Common myeloid progenitor, CD34-positive (primary cell): ENCODE results near the gene MAPK8.
A peak's percentile ranks its signal among the peaks of the same experiment; 100 is the strongest.

Experiments
- CTCF ChIA-PET: fragments of 350-600 bp; sonication (Branson Sonifier 250); formaldehyde crosslinking; loops from one replicate; lab custom pipeline; 2021; ENCODE audit warnings: antibody characterized with exemption; lab: Charles Lee
- POLR2A ChIA-PET: fragments of 350-600 bp; sonication (Branson Sonifier 250); formaldehyde crosslinking; loops from one replicate; lab custom pipeline; 2021; ENCODE audit warnings: antibody characterized with exemption; lab: Charles Lee
- DNase-seq, 3 donors: peaks; one replicate each; pipeline versions ENCODE4 v3.0.0 to v3.0.0-alpha.2; 2013
- H3K27ac ChIP-seq, 2 experiments: 1 replicate in 1 of 2; 2 replicates in 1 of 2; pipeline ENCODE4 v1.7.0; 2013; ENCODE audit warnings: inconsistent platforms in 2 of 2, low read length in 2 of 2, mild to moderate bottlenecking in 2 of 2, low read depth in 1 of 2, moderate library complexity in 1 of 2; ENCODE audit not compliant: severe bottlenecking in 2 of 2, insufficient read depth in 1 of 2, poor library complexity in 1 of 2
- H3K27me3 ChIP-seq, 5 experiments: replicated peaks in 2 of 5; 1 replicate in 3 of 5; 2 replicates in 2 of 5; pipeline versions ENCODE4 v1.6.1 to v1.7.0; 2013; ENCODE audit warnings: low read length in 4 of 5, mild to moderate bottlenecking in 2 of 5, moderate library complexity in 2 of 5, inconsistent platforms in 1 of 5; ENCODE audit not compliant: insufficient read depth in 5 of 5, control insufficient read depth in 4 of 5
- H3K36me3 ChIP-seq, 4 experiments: 1 replicate in 2 of 4; 2 replicates in 2 of 4; pipeline versions ENCODE4 v1.6.1 to v1.7.0; 2013; ENCODE audit warnings: low read length in 3 of 4, control low read depth in 1 of 4, mild to moderate bottlenecking in 1 of 4; ENCODE audit not compliant: control insufficient read depth in 4 of 4, insufficient read depth in 4 of 4
- H3K4me1 ChIP-seq, 4 experiments: 1 replicate in 3 of 4; 2 replicates in 1 of 4; pipeline versions ENCODE4 v1.6.1 to v1.7.1; 2013; ENCODE audit warnings: low read length in 3 of 4, mild to moderate bottlenecking in 3 of 4, control low read depth in 1 of 4, inconsistent platforms in 1 of 4, moderate library complexity in 1 of 4; ENCODE audit not compliant: control insufficient read depth in 4 of 4, insufficient read depth in 4 of 4; ENCODE audit errors: control extremely low read depth in 1 of 4
- H3K4me3 ChIP-seq, 7 experiments: 1 replicate in 4 of 7; 2 replicates in 3 of 7; pipeline versions ENCODE4 v1.5.1 to v1.7.0; 2013; ENCODE audit warnings: mild to moderate bottlenecking in 7 of 7, low read length in 6 of 7, moderate library complexity in 6 of 7, inconsistent platforms in 2 of 7, low read depth in 2 of 7, control low read depth in 1 of 7; ENCODE audit not compliant: insufficient read depth in 4 of 7, control insufficient read depth in 1 of 7; ENCODE audit errors: extremely low read depth in 1 of 7
- H3K9me3 ChIP-seq, 5 experiments: 1 replicate in 4 of 5; 2 replicates in 1 of 5; pipeline versions ENCODE4 v1.6.1 to v1.7.1; 2013; ENCODE audit warnings: low read length in 4 of 5, mild to moderate bottlenecking in 2 of 5, inconsistent platforms in 1 of 5, low read depth in 1 of 5, moderate library complexity in 1 of 5; ENCODE audit not compliant: control insufficient read depth in 4 of 5, insufficient read depth in 2 of 5; ENCODE audit errors: control extremely low read depth in 1 of 5
- WGBS: methylation state at CpG from one replicate; pipeline ENCODE4 v1.1.5; 2013; ENCODE audit not compliant: insufficient coverage; 5-methylcytosine and 5-hydroxymethylcytosine counted together

The MAPK8 gene

DNA sequence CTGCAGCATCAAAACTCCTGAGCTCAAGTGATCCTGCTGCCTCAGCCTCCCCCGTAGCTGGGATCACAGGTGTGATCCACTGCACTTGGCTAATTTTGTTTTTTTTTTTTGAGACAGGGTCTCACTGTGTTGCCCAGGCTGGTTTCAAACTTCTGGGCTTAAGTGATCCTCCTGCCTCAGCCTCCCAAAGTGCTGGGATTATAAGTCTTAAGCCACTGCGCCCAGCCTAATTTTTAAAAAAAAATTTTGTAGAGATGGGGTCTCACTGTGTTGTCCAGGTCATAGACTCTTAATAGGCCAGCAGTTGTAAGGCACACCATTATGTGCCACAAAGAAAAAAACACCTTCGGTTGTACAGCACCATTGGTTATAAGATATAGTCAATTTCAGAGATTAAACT, 122.4 kb downstream of the MAPK8 start:
- Histone ChIP-seq H3K9me3 (no peaks in the 10 kb centered on the region), H3K36me3 (peaks cover 6 to 18% (median 10%) of the 10 kb centered on the region in 4 experiments), H3K4me3 (no peak overlapping the region), H3K27me3 (no peaks in the 10 kb centered on the region), H3K4me1 (peaks cover 0 to 6% (median under 1%) of the 10 kb centered on the region in 4 experiments), H3K27ac (no peak overlapping the region)
- WGBS: 100% methylated on average over 1 of the region's 3 CpGs
- ChIA-PET CTCF (no interaction called here), POLR2A (no interaction called here)
- no peak for DNase-seq

DNA sequence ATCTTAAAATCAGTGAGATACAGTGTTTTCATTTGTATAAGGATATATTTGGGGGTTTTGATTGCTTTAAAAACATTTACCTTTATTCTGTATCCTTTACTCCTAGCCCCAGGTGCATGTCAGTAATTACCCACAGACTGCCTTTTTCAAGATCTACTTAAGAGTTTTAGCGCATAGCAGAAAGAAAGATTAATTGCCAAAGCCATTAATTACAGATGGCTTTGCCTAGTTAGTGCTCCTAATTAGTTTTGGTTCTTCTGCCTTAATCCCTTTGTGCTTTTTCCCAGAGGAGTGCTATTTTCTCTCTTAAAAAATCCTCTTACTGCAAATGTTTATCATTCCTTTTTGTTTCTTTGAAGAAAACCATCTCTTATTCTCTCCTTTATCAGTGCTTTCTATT, 122.8 kb downstream of the MAPK8 start:
- no peaks in the 10 kb centered on the region for H3K9me3 ChIP-seq
- peaks cover 0 to 3% (median 0%) of the 10 kb centered on the region in 4 experiments for H3K4me1 ChIP-seq
- ChIA-PET CTCF (no interaction called here), POLR2A (no interaction called here)
- no peak overlapping the region for H3K4me3 ChIP-seq
- peaks cover 6 to 18% (median 10%) of the 10 kb centered on the region in 4 experiments for H3K36me3 ChIP-seq
- DNase-seq: no peak
- WGBS: 100% methylated on average over 1 of the region's 1 CpG
- H3K27ac ChIP-seq: no peak overlapping the region
- H3K27me3 ChIP-seq: no peaks in the 10 kb centered on the region

GRCh38 chr10:48430402-48430993, 124.0 kb downstream of the MAPK8 start:
- no peaks in the 10 kb centered on the region for H3K9me3 ChIP-seq
- ChIA-PET POLR2A (no interaction called here), CTCF (interaction anchor here (1.2 to 4.8 kb wide), 2 partner anchors 12 to 78 kb away, joined by 3 to 16 read pairs; no protein-coding TSS in a partner anchor)
- no peak for DNase-seq
- peaks cover 0 to 3% (median 0%) of the 10 kb centered on the region in 4 experiments for H3K4me1 ChIP-seq
- H3K27ac ChIP-seq: no peak overlapping the region
- H3K4me3 ChIP-seq: no peak overlapping the region
- peaks cover 6 to 24% (median 14%) of the 10 kb centered on the region in 4 experiments for H3K36me3 ChIP-seq
- WGBS: 100% methylated on average over 3 of the region's 4 CpGs
- H3K27me3 ChIP-seq: no peaks in the 10 kb centered on the region

- no peak overlapping the region for H3K4me3 ChIP-seq
- CTCF ChIA-PET: interaction anchor here (0.8 to 4.8 kb wide), 5 partner anchors 13 to 78 kb away, joined by 3 to 16 read pairs (median 9); no protein-coding TSS in a partner anchor
- peaks cover 0 to 3% (median 0%) of the 10 kb centered on the region in 4 experiments for H3K4me1 ChIP-seq
- no peaks in the 10 kb centered on the region for H3K9me3 ChIP-seq
- H3K36me3 ChIP-seq: peaks cover 9 to 27% (median 17%) of the 10 kb centered on the region in 4 experiments
- peak overlapping the region in 1 of 2 experiments; percentile 4 for H3K27ac ChIP-seq
- H3K27me3 ChIP-seq: no peaks in the 10 kb centered on the region
- peak in 2 of 3 donors; percentile 16 to 47 for DNase-seq
- POLR2A ChIA-PET: no interaction called here
Measured at GRCh38 chr10:48431871-48432270, 125.4 kb downstream of the MAPK8 start.

DNA sequence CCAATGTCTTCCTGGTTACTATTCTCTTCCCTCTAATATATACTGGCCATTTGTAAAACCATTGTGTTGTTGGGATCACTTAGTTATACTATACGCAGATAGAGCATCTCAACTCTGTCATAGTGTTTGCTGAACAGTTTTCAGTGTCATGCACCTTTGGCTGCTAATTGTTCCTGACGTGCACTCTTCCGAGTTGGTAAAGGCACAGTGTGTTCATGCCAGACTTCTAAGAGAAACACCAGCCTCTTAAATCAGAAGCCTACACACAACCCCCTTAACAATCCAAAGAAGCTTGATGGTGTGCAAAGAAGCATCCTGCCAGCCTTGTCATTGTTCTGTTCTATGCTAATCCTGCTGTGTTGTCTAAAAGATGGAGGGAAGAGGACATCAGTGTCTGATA, 131.1 kb downstream of the MAPK8 start:
- Histone ChIP-seq H3K9me3 (no peaks in the 10 kb centered on the region), H3K4me3 (no peak overlapping the region), H3K27me3 (no peaks in the 10 kb centered on the region), H3K27ac (no peak overlapping the region), H3K36me3 (peaks cover 10 to 28% (median 20%) of the 10 kb centered on the region in 4 experiments), H3K4me1 (peaks cover 0 to 2% (median 0%) of the 10 kb centered on the region in 4 experiments)
- ChIA-PET POLR2A (no interaction called here), CTCF (interaction anchor here (0.9 to 2.6 kb wide), 3 partner anchors 12 to 71 kb away, joined by 3 to 8 read pairs (median 5); no protein-coding TSS in a partner anchor)
- 89% methylated on average over 3 of the region's 3 CpGs for WGBS
- DNase-seq: no peak

- Histone ChIP-seq H3K4me3 (no peak overlapping the region), H3K36me3 (peaks cover 8 to 39% (median 29%) of the 10 kb centered on the region in 4 experiments), H3K9me3 (no peaks in the 10 kb centered on the region), H3K27me3 (no peaks in the 10 kb centered on the region), H3K4me1 (peaks cover 0 to 8% (median 0%) of the 10 kb centered on the region in 4 experiments), H3K27ac (no peak overlapping the region)
- no CpG with 5 or more reads among the region's 2 CpGs for WGBS
- DNase-seq: no peak
- ChIA-PET POLR2A (no interaction called here), CTCF (interaction anchor here (1.5 to 2.6 kb wide), 3 partner anchors 67 to 75 kb away, joined by 4 to 9 read pairs (median 8); no protein-coding TSS in a partner anchor)
Measured at GRCh38 chr10:48439031-48439430, 132.6 kb downstream of the MAPK8 start.

DNA sequence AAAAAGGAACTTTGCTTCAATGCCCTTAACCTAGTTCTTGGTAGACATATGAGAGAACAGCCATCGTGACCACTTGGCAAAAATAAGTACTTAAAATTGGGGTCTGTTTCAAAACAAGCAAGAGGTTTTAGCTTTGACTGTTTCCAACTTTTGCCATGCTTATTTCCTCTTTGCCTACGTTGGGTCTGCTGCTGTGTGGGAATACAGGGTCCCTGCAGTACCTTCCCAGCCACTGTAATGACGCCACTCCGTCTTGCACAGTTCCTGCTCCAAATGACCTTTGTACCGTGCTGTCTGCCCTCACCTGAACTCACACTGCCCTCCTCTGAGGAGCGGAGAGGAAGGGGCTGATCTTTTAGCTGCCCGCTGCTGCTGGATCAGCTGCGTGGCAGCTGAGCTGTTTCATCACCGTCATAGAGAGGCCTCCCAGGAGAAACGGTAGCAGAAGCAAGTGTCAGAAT, 133.1 kb downstream of the MAPK8 start:
- H3K27me3 ChIP-seq: no peaks in the 10 kb centered on the region
- 91% methylated on average over 8 of the region's 10 CpGs for WGBS
- H3K27ac ChIP-seq: no peak overlapping the region
- POLR2A ChIA-PET: no interaction called here
- CTCF ChIA-PET: interaction anchor here (1.1 to 2.6 kb wide), 4 partner anchors 22 to 76 kb away, joined by 4 to 9 read pairs (median 6); no protein-coding TSS in a partner anchor
- DNase-seq: no peak
- no peaks in the 10 kb centered on the region for H3K9me3 ChIP-seq
- no peak overlapping the region for H3K4me3 ChIP-seq
- peaks cover 0 to 11% (median 2%) of the 10 kb centered on the region in 4 experiments for H3K4me1 ChIP-seq
- peaks cover 8 to 41% (median 34%) of the 10 kb centered on the region in 4 experiments for H3K36me3 ChIP-seq
